ENCODE data around the gene PIGN.
"Not testable (repeated sequence)": the region's sequence is repeated elsewhere in the genome, so short reads cannot be mapped to it uniquely, and the experiment has no call there.

The PIGN gene

DNA sequence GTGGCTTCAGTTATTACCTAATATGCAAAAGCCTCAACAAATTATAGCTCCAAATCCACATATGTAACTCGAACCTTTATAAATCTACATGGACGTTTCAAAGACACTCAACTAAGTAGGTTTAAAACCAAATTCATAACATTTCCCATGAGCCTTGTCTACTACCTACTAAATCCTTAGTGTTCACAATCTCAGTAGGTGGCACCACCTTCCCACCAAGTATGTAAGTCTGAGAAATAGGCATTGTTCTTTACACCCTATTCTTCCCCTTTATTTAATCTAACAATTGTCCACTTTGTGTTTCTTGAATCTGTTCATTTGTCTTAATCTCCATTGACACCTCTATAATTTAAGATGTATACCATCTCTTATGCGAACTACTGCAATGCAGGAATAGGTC, 4.6 kb downstream of the PIGN start:
- no peak for DNase-seq (ENCODE audit: low read depth in 2 of 2)

GRCh38 chr18:62179213-62179612, 7.6 kb downstream of the PIGN start:
- DNase-seq (ENCODE audit: low read depth in 2 of 2) = no peak

- DNase-seq (ENCODE audit: low read depth in 2 of 2) = no peak
These were observed 9.6 kb downstream of the PIGN start for GRCh38 chr18:62177271-62177670.

DNA sequence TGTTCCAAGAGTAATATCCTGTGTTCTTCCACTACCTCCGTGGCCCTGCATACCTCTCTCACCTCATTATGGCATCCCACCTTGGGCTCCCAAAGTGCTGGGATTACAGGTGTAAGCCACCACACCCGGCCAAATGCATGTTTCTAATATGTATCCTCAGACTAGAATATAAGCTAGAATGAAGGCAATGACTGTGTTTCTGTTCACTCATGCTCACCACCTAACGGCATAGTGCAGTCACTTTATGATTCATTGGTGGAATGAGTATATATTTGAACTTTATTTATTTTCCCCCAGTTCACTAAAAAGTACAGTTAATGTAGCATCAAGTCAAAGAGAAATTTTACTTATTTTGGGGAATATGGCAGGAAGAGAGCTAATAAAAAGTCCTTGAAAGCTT, 11.3 kb downstream of the PIGN start:
- no peak for DNase-seq (ENCODE audit: low read depth in 2 of 2)

GRCh38 chr18:62172298-62172697, 14.6 kb downstream of the PIGN start:
- DNase-seq (ENCODE audit: low read depth in 2 of 2) = no peak

- no peak for DNase-seq (ENCODE audit: low read depth in 2 of 2)
These were observed 16.0 kb downstream of the PIGN start for GRCh38 chr18:62170857-62171256.

DNA sequence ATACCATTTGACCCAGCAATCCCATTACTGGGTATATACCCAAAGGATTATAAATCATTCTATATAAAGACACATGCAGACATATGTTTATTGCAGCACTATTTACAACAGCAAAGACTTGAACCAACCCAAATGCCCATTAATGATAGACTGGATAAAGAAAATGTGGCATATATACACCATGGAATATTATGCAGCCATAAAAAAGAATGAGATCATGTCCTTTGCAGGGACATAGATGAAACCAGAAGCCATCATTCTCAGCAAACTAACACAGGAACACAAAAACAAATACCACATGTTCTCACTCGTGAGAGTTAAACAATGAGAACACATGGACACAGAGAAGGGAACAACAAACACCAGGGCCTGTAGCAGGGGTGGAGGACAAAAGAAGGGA, 20.3 kb downstream of the PIGN start:
- not testable (repeated sequence) for DNase-seq (ENCODE audit: low read depth in 2 of 2)

GRCh38 chr18:62165583-62165982, 21.3 kb downstream of the PIGN start:
- DNase-seq (ENCODE audit: low read depth in 2 of 2) = no peak

- no peak for DNase-seq (ENCODE audit: low read depth in 2 of 2)
These were observed 21.9 kb downstream of the PIGN start for GRCh38 chr18:62164855-62165487.

- DNase-seq (ENCODE audit: low read depth in 2 of 2) = no peak
These were observed 22.5 kb downstream of the PIGN start for GRCh38 chr18:62164310-62164709.

DNA sequence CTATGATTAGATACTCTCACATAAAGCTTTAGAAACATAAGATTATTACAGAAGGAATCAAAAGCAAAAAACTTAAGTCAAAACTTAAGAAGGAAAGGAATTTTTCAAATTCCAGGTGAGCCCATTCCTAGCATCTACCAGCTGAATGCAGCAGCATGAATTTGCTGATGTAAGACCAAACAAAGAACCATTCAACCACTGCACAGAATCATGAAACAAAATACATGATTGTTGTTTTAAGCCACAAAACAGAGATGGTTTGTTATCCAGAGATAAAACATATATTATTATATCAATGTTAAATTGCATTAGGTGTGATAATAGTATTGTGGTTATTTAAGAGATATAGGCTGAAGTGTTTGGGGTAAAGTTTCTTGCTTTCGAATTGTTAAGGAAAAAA, 29.0 kb downstream of the PIGN start:
- no peak for DNase-seq (ENCODE audit: low read depth in 2 of 2)

GRCh38 chr18:62152844-62153243, 34.0 kb downstream of the PIGN start:
- DNase-seq (ENCODE audit: low read depth in 2 of 2) = no peak

DNA sequence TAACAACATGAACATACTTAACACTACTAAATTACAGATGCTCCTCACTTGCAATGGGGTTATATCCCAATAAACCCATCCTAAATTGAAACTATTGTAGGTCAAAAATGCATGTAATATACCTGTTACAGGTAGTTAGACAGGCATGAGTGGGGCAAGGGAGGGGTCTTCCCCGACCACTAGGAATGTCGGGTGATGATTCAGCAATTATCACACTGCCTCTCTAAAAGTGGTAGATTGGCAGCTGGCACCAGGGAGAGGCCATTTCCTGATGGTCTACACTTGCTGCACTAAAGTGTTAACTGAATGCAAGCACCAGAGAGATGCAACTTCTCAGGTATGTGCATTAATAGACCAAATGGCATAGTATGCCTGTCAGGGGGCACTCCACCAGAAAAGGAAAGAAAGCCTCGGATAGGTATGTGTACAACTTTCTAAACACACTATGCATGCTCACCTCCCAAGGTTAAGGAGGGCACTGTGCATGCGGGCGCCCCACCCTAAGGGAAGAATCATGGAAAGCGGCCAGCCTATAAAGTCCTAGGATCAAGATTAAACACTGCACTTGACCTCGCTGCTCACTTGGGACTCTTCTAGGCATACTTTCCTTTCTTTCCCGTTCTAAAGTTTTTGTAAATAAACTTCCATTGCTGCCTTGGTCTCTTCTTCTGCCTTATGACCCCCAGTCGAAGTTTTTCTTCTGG, 35.6 kb downstream of the PIGN start:
- no peak for DNase-seq (ENCODE audit: low read depth in 2 of 2)

GRCh38 chr18:62144338-62144737, 42.5 kb downstream of the PIGN start:
- no peak for DNase-seq (ENCODE audit: low read depth in 2 of 2)

- DNase-seq (ENCODE audit: low read depth in 2 of 2) = no peak
These were observed 46.6 kb downstream of the PIGN start for GRCh38 chr18:62140259-62140658.

DNA sequence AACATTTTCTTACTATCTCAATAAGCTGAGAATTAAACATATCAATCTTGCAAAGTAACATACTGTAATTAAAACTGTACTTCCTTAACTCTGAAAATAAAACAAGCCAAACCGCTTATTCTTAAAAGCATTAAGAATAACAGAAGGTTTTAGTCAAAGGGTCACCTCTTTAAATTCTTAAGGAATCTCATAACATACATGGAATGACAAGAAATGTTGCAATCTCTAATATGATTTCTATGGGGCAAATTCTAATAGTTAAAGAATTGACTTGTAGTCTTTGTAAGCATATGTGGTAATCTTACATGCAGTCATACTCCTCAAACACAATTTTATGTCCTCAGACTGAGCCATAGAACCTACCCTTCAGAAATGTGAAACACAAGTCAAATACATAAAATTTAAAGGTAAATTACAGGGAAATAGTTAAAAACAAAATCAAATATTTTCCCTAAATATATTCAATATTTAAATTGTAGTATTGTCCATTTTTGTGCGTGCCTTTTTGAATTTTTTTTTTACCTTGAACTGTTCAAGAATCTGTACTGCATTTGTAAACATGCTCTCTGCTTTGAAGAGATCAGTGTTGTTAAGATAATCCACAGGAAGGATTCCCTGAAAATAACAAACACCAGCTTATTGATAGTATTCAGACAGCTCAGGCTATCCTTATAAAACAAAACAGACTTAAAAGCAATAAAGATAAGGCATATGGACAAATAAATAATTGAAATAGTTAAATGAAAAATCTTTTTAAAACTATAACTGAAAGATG, 48.2 kb downstream of the PIGN start:
- DNase-seq (ENCODE audit: low read depth in 2 of 2) = no peak

- peak; percentile 4 to 24 for DNase-seq (ENCODE audit: low read depth in 2 of 2)
These were observed 55.5 kb downstream of the PIGN start for GRCh38 chr18:62131301-62131909.

DNA sequence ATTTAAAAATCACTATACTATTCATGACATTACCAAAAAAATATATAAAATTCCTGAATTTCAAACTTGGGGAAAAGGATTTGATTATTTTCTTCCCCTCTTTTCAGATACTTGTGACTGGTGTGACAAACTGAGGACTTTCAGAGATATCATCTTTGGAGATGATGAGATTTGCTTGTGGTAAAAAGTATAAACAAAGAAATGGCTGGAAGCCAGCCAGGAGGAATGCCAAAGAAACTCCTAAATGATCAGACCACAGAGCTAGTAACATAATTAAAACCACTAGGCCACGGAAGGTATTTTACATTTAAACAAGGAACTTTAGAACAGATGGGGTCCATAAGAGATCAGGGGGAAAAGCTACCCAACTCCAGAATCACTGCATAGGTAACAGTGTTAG, 58.7 kb downstream of the PIGN start:
- DNase-seq (ENCODE audit: low read depth in 2 of 2) = no peak

DNA sequence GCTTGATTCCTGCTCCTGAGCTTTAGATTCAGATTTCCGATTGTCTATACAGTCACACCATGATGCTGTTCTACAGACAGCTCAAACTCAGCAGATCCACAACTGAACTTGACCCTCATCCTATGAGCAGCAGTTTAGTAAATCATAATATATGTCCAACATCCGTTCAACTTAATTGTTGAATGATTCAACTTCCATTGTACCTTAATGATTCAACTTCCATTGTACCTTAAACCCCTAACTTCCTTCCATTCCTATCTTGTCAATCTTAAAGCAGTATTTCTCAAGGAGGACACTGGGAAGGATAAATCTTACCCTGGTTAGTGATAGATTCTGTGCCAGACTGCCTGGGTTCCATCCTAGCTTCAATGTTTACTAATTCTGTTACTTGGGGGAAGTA, 60.1 kb downstream of the PIGN start:
- no peak for DNase-seq (ENCODE audit: low read depth in 2 of 2)

DNA sequence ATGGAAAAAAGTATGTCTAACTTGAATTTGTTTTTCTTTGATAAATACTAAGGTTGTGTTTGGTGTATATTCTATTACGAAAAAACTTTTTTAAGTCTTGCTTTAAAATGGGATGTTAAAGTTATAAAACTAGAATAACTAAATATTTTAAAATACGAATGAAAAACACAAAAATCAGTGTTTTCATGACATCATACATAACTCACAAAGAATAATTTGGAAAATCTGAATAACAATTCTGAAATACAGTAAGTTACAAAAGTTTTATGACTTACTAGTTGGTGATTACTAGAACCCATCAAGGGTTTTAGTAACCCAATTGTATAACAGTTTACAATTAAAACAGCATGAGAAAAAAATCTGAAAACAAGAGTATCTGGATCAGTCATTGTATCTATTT, 61.2 kb downstream of the PIGN start:
- no peak for DNase-seq (ENCODE audit: low read depth in 2 of 2)

DNA sequence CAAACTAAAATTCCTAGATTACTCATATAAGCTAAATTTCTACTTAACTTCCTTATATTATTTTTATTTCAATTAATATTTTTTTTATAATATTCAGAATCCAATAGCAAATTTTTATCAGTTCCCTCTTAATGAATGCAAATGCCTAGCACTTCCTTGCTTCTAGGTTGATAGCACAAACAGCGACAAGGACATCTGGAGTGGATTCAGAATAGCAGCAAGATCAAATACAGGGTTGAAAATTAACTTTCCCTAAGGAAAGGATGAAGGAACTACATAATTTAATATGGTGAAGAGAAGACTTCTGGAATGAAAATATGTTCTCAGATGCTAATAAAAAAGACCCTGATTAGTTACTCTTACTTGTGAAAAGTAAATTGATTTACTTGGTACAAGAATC, 64.5 kb downstream of the PIGN start:
- DNase-seq (ENCODE audit: low read depth in 2 of 2) = no peak

DNA sequence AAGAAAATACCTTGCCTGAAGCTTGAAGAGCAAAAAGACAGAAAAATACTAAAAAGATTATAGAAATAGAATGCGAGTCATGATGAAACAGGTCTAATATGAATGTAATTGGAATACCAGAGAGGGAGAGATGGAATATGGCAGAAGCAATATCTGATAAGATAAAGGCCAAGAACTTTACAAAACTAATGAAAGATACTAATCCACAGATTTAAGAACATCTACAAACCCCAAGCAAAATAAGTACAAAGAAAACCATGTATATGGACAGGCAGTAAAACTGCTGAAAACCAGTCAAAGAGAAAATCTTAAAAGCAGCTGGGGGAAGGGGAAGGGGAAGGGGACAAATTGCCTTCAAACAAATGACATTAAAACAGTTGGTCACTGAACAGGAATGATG, 67.0 kb downstream of the PIGN start:
- DNase-seq (ENCODE audit: low read depth in 2 of 2) = no peak

- no peak for DNase-seq (ENCODE audit: low read depth in 2 of 2)
These were observed 68.5 kb downstream of the PIGN start for GRCh38 chr18:62118328-62118727.

All from stimulated activated CD8-positive, alpha-beta memory T cell treated with anti-CD3 and anti-CD28 coated beads, Interleukin-7, amount 100 ng/mL, for 1 hour (primary cell).